ENCODE measurements around the gene PDK3. TPM values are rescaled to one million over a fixed set of nuclear protein-coding genes. Genes with fewer than 3 reads are reported as not detected.

The PDK3 gene
- total and polyA plus RNA-seq, 5 donors from 2014 or later: 11.3 to 33.9 (median 33.0) TPM

DNA sequence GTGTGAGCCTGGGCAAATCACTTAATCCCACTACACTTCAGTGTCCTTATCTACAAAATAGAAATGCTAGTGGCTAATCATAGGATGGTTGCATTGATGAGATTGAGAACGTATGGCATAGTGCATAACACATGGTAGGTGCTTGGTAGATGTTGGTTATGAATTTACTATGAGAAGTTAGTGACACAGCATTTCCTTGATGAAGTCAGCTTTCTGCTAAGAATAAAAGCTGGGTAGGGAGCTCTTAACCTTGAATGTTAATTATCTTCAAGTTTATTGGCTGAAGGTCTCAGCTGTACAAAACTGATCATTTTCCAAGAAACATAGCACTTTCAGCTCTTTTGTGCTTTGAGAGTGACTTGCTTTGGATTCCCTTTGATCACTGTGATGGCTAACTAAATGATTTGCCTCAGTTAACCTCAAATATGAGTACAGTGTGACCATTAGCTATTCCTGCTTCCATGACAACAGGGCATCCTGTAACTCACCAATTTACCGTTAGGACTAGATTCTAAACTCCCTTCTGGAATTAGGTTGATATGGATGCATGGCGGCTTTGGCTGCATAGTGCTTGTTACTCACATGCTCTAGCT is 17.8 kb downstream of the PDK3 start:
- Mint-ChIP-seq H3K27ac (peak overlapping the region in 2 of 3 donors; percentile 45 to 72), H3K9me3 (no peaks in the 10 kb centered on the region), H3K36me3 (no peaks in the 10 kb centered on the region), H3K27me3 (no peaks in the 10 kb centered on the region), H3K4me1 (peaks cover 8 to 58% (median 13%) of the 10 kb centered on the region in 4 donors), H3K4me3 (no peak overlapping the region)
- Histone ChIP-seq H3K27me3 (ENCODE audit: control insufficient read depth, insufficient read depth, low read length) (no peaks in the 10 kb centered on the region), H3K4me1 (ENCODE audit: control insufficient read depth, insufficient read depth, low read length, poor library complexity, severe bottlenecking) (peaks cover 15% of the 10 kb centered on the region), H3K9me3 (ENCODE audit: control insufficient read depth in 2 of 2, low read length in 2 of 2) (no peaks in the 10 kb centered on the region), H3K4me3 (ENCODE audit: low read depth, low read length) (no peak overlapping the region), H3K27ac (ENCODE audit: insufficient read depth, low read length, poor library complexity, severe bottlenecking) (no peak overlapping the region), H3K36me3 (ENCODE audit: control insufficient read depth, insufficient read depth, low read length) (no peaks in the 10 kb centered on the region)
- ATAC-seq (ENCODE audit: low read depth in 2 of 2) (no peak), DNase-seq (no peak)

DNA sequence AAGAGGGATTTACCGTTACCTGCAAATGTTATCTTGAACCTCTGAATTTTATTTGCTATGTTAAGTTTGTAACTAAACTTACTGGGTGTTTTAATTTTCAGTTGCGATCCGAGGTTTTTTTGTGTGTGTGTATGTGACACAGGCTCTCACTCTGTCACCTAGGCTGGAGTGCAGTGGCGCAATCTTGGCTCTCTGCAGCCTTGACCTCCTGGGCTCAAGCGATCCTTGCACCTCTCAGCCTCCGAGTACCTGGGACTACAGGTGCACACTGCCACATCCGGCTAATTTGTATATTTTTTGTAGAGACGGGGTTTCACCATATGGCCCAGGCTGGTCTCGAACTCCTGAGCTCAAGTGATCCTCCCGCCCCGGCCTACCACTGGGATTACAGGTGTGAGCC is 18.5 kb downstream of the PDK3 start:
- Mint-ChIP-seq H3K36me3 (no peaks in the 10 kb centered on the region), H3K27ac (peak overlapping the region in 1 of 3 donors; percentile 45), H3K27me3 (no peaks in the 10 kb centered on the region), H3K4me1 (peaks cover 6 to 51% (median 11%) of the 10 kb centered on the region in 4 donors), H3K4me3 (no peak overlapping the region), H3K9me3 (no peaks in the 10 kb centered on the region)
- H3K27ac ChIP-seq (ENCODE audit: insufficient read depth, low read length, poor library complexity, severe bottlenecking): no peak overlapping the region
- no peaks in the 10 kb centered on the region for H3K27me3 ChIP-seq (ENCODE audit: control insufficient read depth, insufficient read depth, low read length)
- ATAC-seq (ENCODE audit: low read depth in 2 of 2) (no peak), DNase-seq (no peak)
- no peaks in the 10 kb centered on the region for H3K36me3 ChIP-seq (ENCODE audit: control insufficient read depth, insufficient read depth, low read length)
- no peaks in the 10 kb centered on the region for H3K9me3 ChIP-seq (ENCODE audit: control insufficient read depth in 2 of 2, low read length in 2 of 2)
- H3K4me1 ChIP-seq (ENCODE audit: control insufficient read depth, insufficient read depth, low read length, poor library complexity, severe bottlenecking): peaks cover 14% of the 10 kb centered on the region
- H3K4me3 ChIP-seq (ENCODE audit: low read depth, low read length): no peak overlapping the region

DNA sequence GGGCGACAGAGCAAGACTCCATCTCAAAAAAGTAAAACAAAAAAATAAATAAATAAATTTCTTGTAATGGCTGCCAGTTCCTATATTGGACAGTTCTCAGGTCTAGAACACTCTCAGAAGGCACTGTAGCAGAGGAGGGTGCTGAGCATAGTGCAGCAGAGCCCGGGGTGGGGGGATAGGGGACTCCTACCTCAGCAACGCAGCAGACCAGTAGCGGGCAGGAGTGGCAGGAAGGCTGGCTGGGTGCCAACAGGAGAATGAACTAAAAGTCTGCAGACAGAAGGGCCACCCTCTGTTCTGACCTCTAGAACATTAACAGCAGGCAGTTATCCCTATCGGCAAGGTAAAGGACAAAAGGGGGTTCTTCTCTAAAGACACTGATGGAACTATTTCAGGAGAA is 20.2 kb downstream of the PDK3 start:
- peaks cover 0 to 37% (median 4%) of the 10 kb centered on the region in 4 donors for H3K4me1 Mint-ChIP-seq
- no peaks in the 10 kb centered on the region for H3K36me3 Mint-ChIP-seq
- no peaks in the 10 kb centered on the region for H3K9me3 ChIP-seq (ENCODE audit: control insufficient read depth in 2 of 2, low read length in 2 of 2)
- ATAC-seq (ENCODE audit: low read depth in 2 of 2): no peak
- no peak overlapping the region for H3K27ac Mint-ChIP-seq
- DNase-seq: no peak
- no peaks in the 10 kb centered on the region for H3K27me3 Mint-ChIP-seq
- H3K4me3 Mint-ChIP-seq: peak overlapping the region in 1 of 4 donors; percentile 65
- H3K4me1 ChIP-seq (ENCODE audit: control insufficient read depth, insufficient read depth, low read length, poor library complexity, severe bottlenecking): peaks cover 3% of the 10 kb centered on the region
- H3K36me3 ChIP-seq (ENCODE audit: control insufficient read depth, insufficient read depth, low read length): no peaks in the 10 kb centered on the region
- H3K27ac ChIP-seq (ENCODE audit: insufficient read depth, low read length, poor library complexity, severe bottlenecking): no peak overlapping the region
- H3K27me3 ChIP-seq (ENCODE audit: control insufficient read depth, insufficient read depth, low read length): no peaks in the 10 kb centered on the region
- H3K9me3 Mint-ChIP-seq: no peaks in the 10 kb centered on the region
- no peak overlapping the region for H3K4me3 ChIP-seq (ENCODE audit: low read depth, low read length)

DNA sequence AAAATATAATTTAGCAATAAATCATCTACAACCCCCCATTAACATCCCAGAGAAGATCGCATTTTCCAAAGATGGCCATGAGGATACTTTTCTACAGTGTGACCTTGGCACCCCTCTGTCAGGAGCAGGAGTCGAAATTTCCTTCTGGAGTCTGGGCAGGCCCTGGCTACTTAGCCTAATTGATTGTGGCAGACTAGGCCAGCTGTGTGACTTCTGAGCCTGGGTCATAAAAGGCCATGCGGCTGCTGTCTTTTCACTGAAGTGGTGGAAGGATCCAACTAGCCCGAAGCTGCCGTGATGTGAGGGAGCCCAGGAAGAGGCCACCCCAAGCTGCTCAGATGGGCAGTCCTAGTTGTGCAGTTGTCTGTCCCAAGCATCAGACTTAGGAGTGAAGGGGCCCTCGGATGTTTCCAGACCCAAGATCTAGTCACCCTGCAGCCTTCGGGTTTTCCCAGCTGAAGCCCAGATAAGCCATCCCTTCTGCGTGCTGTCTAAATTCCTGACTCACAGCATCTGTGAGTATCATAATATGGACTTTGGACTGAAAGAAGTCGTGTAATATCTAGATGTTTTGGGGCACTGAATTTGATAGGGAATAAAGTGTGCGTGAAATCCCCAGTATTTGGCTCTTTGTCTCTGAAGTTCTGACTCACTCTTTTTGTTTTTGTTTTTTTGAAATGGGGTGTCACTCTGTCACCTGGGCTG is 21.0 kb downstream of the PDK3 start:
- DNase-seq (no peak), ATAC-seq (ENCODE audit: low read depth in 2 of 2) (no peak)
- Mint-ChIP-seq H3K36me3 (no peaks in the 10 kb centered on the region), H3K9me3 (no peaks in the 10 kb centered on the region), H3K4me3 (no peak overlapping the region), H3K4me1 (peaks cover 0 to 30% (median 4%) of the 10 kb centered on the region in 4 donors), H3K27me3 (no peaks in the 10 kb centered on the region), H3K27ac (peak overlapping the region in 2 of 3 donors; percentile 32 to 86)
- Histone ChIP-seq H3K9me3 (ENCODE audit: control insufficient read depth in 2 of 2, low read length in 2 of 2) (no peaks in the 10 kb centered on the region), H3K4me3 (ENCODE audit: low read depth, low read length) (no peak overlapping the region), H3K27me3 (ENCODE audit: control insufficient read depth, insufficient read depth, low read length) (no peaks in the 10 kb centered on the region), H3K36me3 (ENCODE audit: control insufficient read depth, insufficient read depth, low read length) (no peaks in the 10 kb centered on the region), H3K4me1 (ENCODE audit: control insufficient read depth, insufficient read depth, low read length, poor library complexity, severe bottlenecking) (no peaks in the 10 kb centered on the region), H3K27ac (ENCODE audit: insufficient read depth, low read length, poor library complexity, severe bottlenecking) (no peak overlapping the region)

DNA sequence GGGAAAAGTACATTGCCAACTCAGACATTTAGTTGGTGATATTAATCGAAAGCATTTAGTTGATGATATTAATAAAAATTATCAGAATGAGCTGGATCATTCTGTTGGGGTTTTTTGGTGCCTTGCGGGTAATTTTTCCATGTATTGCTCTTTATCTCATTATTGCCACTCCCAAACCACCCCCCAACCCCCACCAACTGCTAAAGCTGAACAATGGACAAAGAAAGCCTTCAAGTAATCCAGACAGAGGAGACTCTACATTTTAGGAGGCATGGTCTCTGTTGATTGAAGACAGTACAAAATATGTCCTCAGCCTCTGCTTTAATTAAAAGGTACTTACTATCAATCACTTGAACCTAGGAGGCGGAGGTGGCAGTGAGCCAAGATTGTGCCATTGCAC is 22.5 kb downstream of the PDK3 start:
- no peaks in the 10 kb centered on the region for H3K27me3 ChIP-seq (ENCODE audit: control insufficient read depth, insufficient read depth, low read length)
- DNase-seq (no peak), ATAC-seq (ENCODE audit: low read depth in 2 of 2) (no peak)
- H3K27ac ChIP-seq (ENCODE audit: insufficient read depth, low read length, poor library complexity, severe bottlenecking): no peak overlapping the region
- H3K9me3 Mint-ChIP-seq: no peaks in the 10 kb centered on the region
- H3K27ac Mint-ChIP-seq: no peak overlapping the region
- H3K4me1 Mint-ChIP-seq: peaks cover 0 to 20% (median under 1%) of the 10 kb centered on the region in 4 donors
- H3K36me3 Mint-ChIP-seq: no peaks in the 10 kb centered on the region
- H3K4me3 ChIP-seq (ENCODE audit: low read depth, low read length): no peak overlapping the region
- no peaks in the 10 kb centered on the region for H3K9me3 ChIP-seq (ENCODE audit: control insufficient read depth in 2 of 2, low read length in 2 of 2)
- H3K4me1 ChIP-seq (ENCODE audit: control insufficient read depth, insufficient read depth, low read length, poor library complexity, severe bottlenecking): no peaks in the 10 kb centered on the region
- no peaks in the 10 kb centered on the region for H3K36me3 ChIP-seq (ENCODE audit: control insufficient read depth, insufficient read depth, low read length)
- no peak overlapping the region for H3K4me3 Mint-ChIP-seq
- no peaks in the 10 kb centered on the region for H3K27me3 Mint-ChIP-seq

DNA sequence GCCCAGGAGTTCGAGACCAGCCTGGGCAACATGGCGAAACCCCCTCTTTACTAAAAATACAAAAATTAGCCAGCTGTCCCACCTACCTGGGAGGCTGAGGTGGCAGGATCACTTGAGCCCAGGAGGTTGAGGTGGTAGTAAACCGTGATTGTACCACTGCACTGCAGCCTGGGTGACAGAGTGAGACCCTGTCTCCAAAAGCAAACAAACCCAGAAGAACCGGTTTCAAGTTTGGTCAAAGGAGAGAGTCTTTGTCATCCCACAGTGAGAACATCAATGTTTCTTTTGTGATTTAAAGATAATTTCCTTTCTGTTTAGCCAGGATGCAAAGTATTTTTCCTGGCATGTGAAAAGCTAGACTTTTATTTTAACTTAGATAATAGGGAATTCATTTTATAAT is 26.7 kb downstream of the PDK3 start:
- no peak overlapping the region for H3K27ac Mint-ChIP-seq
- H3K36me3 Mint-ChIP-seq: peaks cover 10% of the 10 kb centered on the region
- Histone ChIP-seq H3K36me3 (ENCODE audit: control insufficient read depth, insufficient read depth, low read length) (no peaks in the 10 kb centered on the region), H3K27me3 (ENCODE audit: control insufficient read depth, insufficient read depth, low read length) (no peaks in the 10 kb centered on the region), H3K4me1 (ENCODE audit: control insufficient read depth, insufficient read depth, low read length, poor library complexity, severe bottlenecking) (no peaks in the 10 kb centered on the region), H3K27ac (ENCODE audit: insufficient read depth, low read length, poor library complexity, severe bottlenecking) (no peak overlapping the region), H3K9me3 (ENCODE audit: control insufficient read depth in 2 of 2, low read length in 2 of 2) (no peaks in the 10 kb centered on the region), H3K4me3 (ENCODE audit: low read depth, low read length) (no peak overlapping the region)
- peaks cover 0 to 29% (median 16%) of the 10 kb centered on the region in 4 donors for H3K4me1 Mint-ChIP-seq
- H3K9me3 Mint-ChIP-seq: peaks cover 0 to 4% (median 0%) of the 10 kb centered on the region in 7 donors
- ATAC-seq (ENCODE audit: low read depth in 2 of 2) (no peak), DNase-seq (no peak)
- no peaks in the 10 kb centered on the region for H3K27me3 Mint-ChIP-seq
- H3K4me3 Mint-ChIP-seq: peak overlapping the region in 1 of 4 donors; percentile 51

DNA sequence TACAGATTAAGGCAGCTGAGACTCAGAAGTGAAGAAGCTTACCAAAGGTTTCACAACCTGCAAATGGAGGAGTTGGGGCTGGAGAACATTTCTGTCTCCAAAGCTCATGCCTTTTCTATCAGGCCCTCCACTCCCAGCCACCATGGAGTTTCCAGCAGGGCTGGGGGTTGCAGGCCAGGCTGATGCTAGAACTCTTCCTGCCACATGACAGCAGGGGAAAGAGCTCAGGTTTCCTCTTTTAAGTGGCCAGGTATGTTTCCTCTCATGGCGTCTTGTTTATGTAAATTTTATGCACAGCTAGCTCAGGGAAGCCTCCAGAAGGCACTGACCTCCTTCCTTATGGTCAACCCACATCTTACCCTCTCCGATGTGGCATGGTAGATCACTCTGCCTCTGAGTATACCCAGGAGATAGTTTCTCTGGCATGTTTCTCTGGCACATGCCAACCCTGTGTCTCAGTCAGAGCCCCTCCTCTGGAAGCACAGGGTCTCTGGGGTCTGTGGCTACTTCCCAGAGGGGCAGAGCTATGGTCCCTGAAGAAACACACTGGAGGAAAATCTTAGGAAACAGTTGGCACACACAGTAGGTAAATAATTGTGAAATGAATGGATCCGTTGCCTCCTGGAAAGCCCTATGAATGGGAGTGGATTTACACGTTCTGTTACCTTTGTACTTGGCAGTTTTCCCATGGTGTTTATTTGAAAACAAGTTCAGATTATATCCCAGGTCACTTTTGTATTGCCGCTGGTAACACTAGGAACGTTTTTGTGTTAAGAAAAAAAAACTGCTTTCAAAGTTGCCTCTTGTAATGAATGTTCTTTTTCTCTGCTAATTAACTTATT is 28.9 kb downstream of the PDK3 start:
- ATAC-seq (ENCODE audit: low read depth in 2 of 2): no peak
- H3K4me1 ChIP-seq (ENCODE audit: control insufficient read depth, insufficient read depth, low read length, poor library complexity, severe bottlenecking): peaks cover 6% of the 10 kb centered on the region
- peaks cover 0 to 4% (median 0%) of the 10 kb centered on the region in 7 donors for H3K9me3 Mint-ChIP-seq
- no peak for DNase-seq
- H3K4me3 Mint-ChIP-seq: peak overlapping the region in 2 of 4 donors; percentile 9 to 35
- H3K27me3 ChIP-seq (ENCODE audit: control insufficient read depth, insufficient read depth, low read length): no peaks in the 10 kb centered on the region
- H3K36me3 ChIP-seq (ENCODE audit: control insufficient read depth, insufficient read depth, low read length): no peaks in the 10 kb centered on the region
- H3K27ac ChIP-seq (ENCODE audit: insufficient read depth, low read length, poor library complexity, severe bottlenecking): no peak overlapping the region
- peaks cover 10% of the 10 kb centered on the region for H3K36me3 Mint-ChIP-seq
- H3K4me3 ChIP-seq (ENCODE audit: low read depth, low read length): no peak overlapping the region
- peaks cover 7 to 40% (median 23%) of the 10 kb centered on the region in 4 donors for H3K4me1 Mint-ChIP-seq
- no peaks in the 10 kb centered on the region for H3K9me3 ChIP-seq (ENCODE audit: control insufficient read depth in 2 of 2, low read length in 2 of 2)
- H3K27ac Mint-ChIP-seq: peak overlapping the region; percentile 26 to 94 (median 57)
- H3K27me3 Mint-ChIP-seq: no peaks in the 10 kb centered on the region

Data from CD4-positive, CD25-positive, alpha-beta regulatory T cell (primary cell).